ENCODE measurements around the gene TIGD6. TPM values are rescaled to one million over a fixed set of nuclear protein-coding genes. Genes with fewer than 3 reads are reported as not detected.

TIGD6 gene
- total RNA-seq, 1 experiment from 2014 or later, result 4.3 TPM

DNA sequence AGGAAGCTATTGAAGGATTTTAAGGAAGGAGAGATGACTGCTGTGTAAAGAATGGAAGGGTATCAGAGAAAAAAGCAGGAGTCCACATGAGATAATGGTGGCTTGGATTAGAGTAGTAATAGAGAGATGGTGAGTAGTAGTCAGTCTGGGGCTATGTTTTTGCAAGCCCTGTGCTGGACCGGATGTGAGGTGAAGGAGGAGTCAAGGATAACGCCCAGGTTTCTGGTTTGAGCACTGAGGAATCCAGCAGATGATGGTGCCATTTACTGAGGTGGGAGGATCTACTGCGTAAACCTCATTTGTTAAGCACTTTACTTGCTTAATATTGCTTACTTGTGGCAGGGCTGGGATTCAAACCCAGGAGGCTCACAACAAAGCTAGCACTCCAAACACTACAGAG lies 1.1 kb downstream of the TIGD6 start:
- DNase-seq, result no peak
- peak overlapping the region; percentile 72 for H3K4me3 ChIP-seq (ENCODE audit: low read depth, low read length)
- no peaks in the 10 kb centered on the region for H3K9me3 ChIP-seq
- H3K27ac Mint-ChIP-seq (ENCODE audit: unreplicated experiment), result peak overlapping the region; percentile 86
- intact Hi-C loops (cut with micrococcal nuclease; ENCODE audit: unreplicated experiment), result no loop called here
- H3K36me3 ChIP-seq (ENCODE audit: control insufficient read depth, insufficient read depth, low read length), result peaks cover 4% of the 10 kb centered on the region; the same call in 1 of the 2 replicates
- ChIA-PET CTCF (interaction anchor here (1.3 to 1.4 kb wide), 2 partner anchors 27 to 166 kb away, joined by 8 to 10 read pairs; no protein-coding TSS in a partner anchor), POLR2A (interaction anchor here (1.5 kb wide), 1 partner anchor 171 kb away, joined by 3 read pairs; no protein-coding TSS in a partner anchor)
- H3K4me1 Mint-ChIP-seq (ENCODE audit: low read depth, unreplicated experiment), result peaks cover 43% of the 10 kb centered on the region
- no peaks in the 10 kb centered on the region for H3K9me3 Mint-ChIP-seq (ENCODE audit: unreplicated experiment)
- no peaks in the 10 kb centered on the region for H3K27me3 Mint-ChIP-seq (ENCODE audit: insufficient read depth, unreplicated experiment)
- H3K27me3 ChIP-seq (replicated peaks; ENCODE audit: control insufficient read depth, insufficient read depth, low read length), result no peaks in the 10 kb centered on the region
- peaks cover 41% of the 10 kb centered on the region for H3K36me3 Mint-ChIP-seq (ENCODE audit: insufficient read depth, unreplicated experiment)
- BruUV-seq (replicated peaks), result no TSS peak
- peaks cover 36% of the 10 kb centered on the region for H3K4me1 ChIP-seq
- H3K4me3 Mint-ChIP-seq (ENCODE audit: unreplicated experiment), result peak overlapping the region; percentile 85
- TF ChIP-seq, protein P1, sequence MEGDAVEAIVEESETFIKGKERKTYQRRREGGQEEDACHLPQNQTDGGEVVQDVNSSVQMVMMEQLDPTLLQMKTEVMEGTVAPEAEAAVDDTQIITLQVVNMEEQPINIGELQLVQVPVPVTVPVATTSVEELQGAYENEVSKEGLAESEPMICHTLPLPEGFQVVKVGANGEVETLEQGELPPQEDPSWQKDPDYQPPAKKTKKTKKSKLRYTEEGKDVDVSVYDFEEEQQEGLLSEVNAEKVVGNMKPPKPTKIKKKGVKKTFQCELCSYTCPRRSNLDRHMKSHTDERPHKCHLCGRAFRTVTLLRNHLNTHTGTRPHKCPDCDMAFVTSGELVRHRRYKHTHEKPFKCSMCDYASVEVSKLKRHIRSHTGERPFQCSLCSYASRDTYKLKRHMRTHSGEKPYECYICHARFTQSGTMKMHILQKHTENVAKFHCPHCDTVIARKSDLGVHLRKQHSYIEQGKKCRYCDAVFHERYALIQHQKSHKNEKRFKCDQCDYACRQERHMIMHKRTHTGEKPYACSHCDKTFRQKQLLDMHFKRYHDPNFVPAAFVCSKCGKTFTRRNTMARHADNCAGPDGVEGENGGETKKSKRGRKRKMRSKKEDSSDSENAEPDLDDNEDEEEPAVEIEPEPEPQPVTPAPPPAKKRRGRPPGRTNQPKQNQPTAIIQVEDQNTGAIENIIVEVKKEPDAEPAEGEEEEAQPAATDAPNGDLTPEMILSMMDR (IDR thresholded peaks at IDR 0.05; ENCODE audit: insufficient read depth in 1 of 2, low read depth in 1 of 2, low read length in 1 of 2, severe bottlenecking in 1 of 2, unreplicated experiment in 1 of 2), result no peak

DNA sequence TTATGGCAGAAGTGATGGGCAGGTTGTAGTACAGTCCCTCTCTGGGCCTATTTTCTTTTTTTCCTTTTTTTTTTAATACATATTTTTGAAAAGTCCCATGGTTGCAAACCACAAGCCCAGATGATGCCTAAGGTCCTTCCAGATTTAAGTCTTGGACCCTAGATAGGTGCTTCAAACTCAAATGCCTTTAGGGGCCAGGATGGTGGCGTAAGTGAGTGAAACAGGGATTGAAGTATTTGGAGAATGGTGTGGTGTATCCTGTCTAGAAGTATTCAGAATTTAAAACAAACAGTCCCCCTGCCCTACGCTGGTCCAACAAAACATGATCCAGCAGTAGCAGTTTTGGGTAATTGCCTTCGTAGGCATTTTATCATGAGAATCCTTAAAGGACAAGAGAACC lies 2.2 kb downstream of the TIGD6 start:
- Histone ChIP-seq H3K27me3 (replicated peaks; ENCODE audit: control insufficient read depth, insufficient read depth, low read length) (no peaks in the 10 kb centered on the region), H3K4me3 (ENCODE audit: low read depth, low read length) (no peak overlapping the region), H3K4me1 (peaks cover 36% of the 10 kb centered on the region), H3K9me3 (no peaks in the 10 kb centered on the region), H3K36me3 (ENCODE audit: control insufficient read depth, insufficient read depth, low read length) (peaks cover 4% of the 10 kb centered on the region; the same call in 1 of the 2 replicates)
- intact Hi-C loops (cut with micrococcal nuclease; ENCODE audit: unreplicated experiment), result no loop called here
- Mint-ChIP-seq H3K9me3 (ENCODE audit: unreplicated experiment) (no peaks in the 10 kb centered on the region), H3K36me3 (ENCODE audit: insufficient read depth, unreplicated experiment) (peaks cover 34% of the 10 kb centered on the region), H3K4me1 (ENCODE audit: low read depth, unreplicated experiment) (peaks cover 43% of the 10 kb centered on the region), H3K27ac (ENCODE audit: unreplicated experiment) (no peak overlapping the region), H3K27me3 (ENCODE audit: insufficient read depth, unreplicated experiment) (no peaks in the 10 kb centered on the region), H3K4me3 (ENCODE audit: unreplicated experiment) (peak overlapping the region; percentile 85)
- no peak for DNase-seq
- CTCF ChIA-PET, result no interaction called here
- no TSS peak for BruUV-seq (replicated peaks)
- POLR2A ChIA-PET, result no interaction called here
- TF ChIP-seq, protein P1 (IDR thresholded peaks at IDR 0.05; ENCODE audit: insufficient read depth in 1 of 2, low read depth in 1 of 2, low read length in 1 of 2, severe bottlenecking in 1 of 2, unreplicated experiment in 1 of 2), result no peak

DNA sequence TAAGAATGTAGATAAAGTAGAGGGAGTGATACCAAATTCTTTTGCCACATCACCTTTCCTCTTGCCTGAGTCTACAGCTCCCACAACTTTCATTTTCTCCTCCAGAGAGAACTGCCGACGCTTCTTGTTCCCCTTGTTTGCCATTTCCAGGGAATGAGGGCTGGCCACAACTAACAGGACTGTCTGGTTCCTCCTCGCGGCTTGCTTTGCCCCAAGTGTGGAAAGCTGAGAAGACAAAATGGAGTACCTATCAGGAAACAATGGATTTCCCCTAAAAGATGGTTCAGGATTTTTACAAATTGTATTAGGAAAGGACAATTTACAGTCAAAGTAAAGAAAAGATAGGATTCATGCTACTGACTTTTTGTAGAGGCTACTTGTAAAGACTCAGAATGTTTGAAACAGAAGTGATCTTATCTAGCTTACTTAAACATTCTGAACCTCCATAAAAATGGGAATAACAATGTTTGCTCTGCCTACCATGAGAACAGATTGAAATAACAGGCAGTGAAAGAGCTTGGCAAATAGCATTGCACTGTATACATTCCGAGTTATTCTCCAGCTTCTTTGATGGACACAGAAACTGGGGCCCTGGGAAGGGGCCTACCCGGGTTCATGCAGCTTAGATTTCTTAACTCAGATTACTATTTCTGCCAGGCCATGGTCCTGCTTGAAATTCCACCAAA lies 4.1 kb downstream of the TIGD6 start:
- Histone ChIP-seq H3K27me3 (replicated peaks; ENCODE audit: control insufficient read depth, insufficient read depth, low read length) (no peaks in the 10 kb centered on the region), H3K4me1 (peaks cover 30% of the 10 kb centered on the region), H3K36me3 (ENCODE audit: control insufficient read depth, insufficient read depth, low read length) (peaks cover 4% of the 10 kb centered on the region; the same call in 1 of the 2 replicates), H3K4me3 (ENCODE audit: low read depth, low read length) (no peak overlapping the region), H3K9me3 (no peaks in the 10 kb centered on the region)
- H3K4me3 Mint-ChIP-seq (ENCODE audit: unreplicated experiment), result peak overlapping the region; percentile 54
- TF ChIP-seq, protein P1 (IDR thresholded peaks at IDR 0.05; ENCODE audit: insufficient read depth in 1 of 2, low read depth in 1 of 2, low read length in 1 of 2, severe bottlenecking in 1 of 2, unreplicated experiment in 1 of 2), result no peak
- POLR2A ChIA-PET, result interaction anchor here (1.0 kb wide), 1 partner anchor 36 kb away, joined by 4 read pairs; the partner anchor contains the start of gene SLC26A2
- H3K27me3 Mint-ChIP-seq (ENCODE audit: insufficient read depth, unreplicated experiment), result no peaks in the 10 kb centered on the region
- no TSS peak for BruUV-seq (replicated peaks)
- DNase-seq, result peak in 1 of 2 experiments; percentile 44
- peaks cover 35% of the 10 kb centered on the region for H3K4me1 Mint-ChIP-seq (ENCODE audit: low read depth, unreplicated experiment)
- H3K36me3 Mint-ChIP-seq (ENCODE audit: insufficient read depth, unreplicated experiment), result peaks cover 25% of the 10 kb centered on the region
- intact Hi-C loops (cut with micrococcal nuclease; ENCODE audit: unreplicated experiment), result loop anchor here (1.0 kb wide), 1 partner anchor 30 kb away; no protein-coding TSS in a partner anchor
- CTCF ChIA-PET, result interaction anchor here (0.6 to 1.0 kb wide), 5 partner anchors 36 to 162 kb away, joined by 3 to 7 read pairs (median 4); partner anchors contain the start of gene SLC26A2
- no peaks in the 10 kb centered on the region for H3K9me3 Mint-ChIP-seq (ENCODE audit: unreplicated experiment)
- peak overlapping the region; percentile 75 for H3K27ac Mint-ChIP-seq (ENCODE audit: unreplicated experiment)

Data from Caco-2 (cell line).